Kidney (tissue), 14 donors: Measurements from ENCODE around the gene MDN1. TPM values are rescaled to one million over a fixed set of nuclear protein-coding genes. Genes with fewer than 3 reads are reported as not detected.

Experiments used
- DNase-seq, 5 donors: peaks; one replicate each; pipeline ENCODE4 v3.0.0-alpha.2; 2013 to 2020
- FAIRE-seq: peaks from 2 replicates; lab custom pipeline; 2012; peaks lifted over from hg19 to GRCh38; lab: Jason Lieb, UNC
- H3K27ac ChIP-seq, 2 donors: one replicate each; pipeline ENCODE4 v1.7.0; 2013; ENCODE audit warnings: low read depth in 2 of 2, low read length in 2 of 2, inconsistent platforms in 1 of 2
- H3K27me3 ChIP-seq: one replicate; pipeline ENCODE4 v1.7.1; 2013; ENCODE audit warnings: low read length, inconsistent platforms; ENCODE audit not compliant: control insufficient read depth, insufficient read depth
- H3K36me3 ChIP-seq, 3 donors: one replicate each; pipeline versions ENCODE4 v1.7.0 to v1.7.1; 2013; ENCODE audit warnings: low read length in 3 of 3, control low read depth in 1 of 3, inconsistent platforms in 1 of 3; ENCODE audit not compliant: insufficient read depth in 3 of 3, control insufficient read depth in 2 of 3
- H3K4me1 ChIP-seq, 3 donors: one replicate each; pipeline versions ENCODE4 v1.7.0 to v1.7.1; 2013; ENCODE audit warnings: low read length in 3 of 3, inconsistent platforms in 1 of 3, low read depth in 1 of 3; ENCODE audit not compliant: control insufficient read depth in 2 of 3, insufficient read depth in 2 of 3
- H3K4me3 ChIP-seq, 3 donors: one replicate each; pipeline versions ENCODE4 v1.7.0 to v1.8.1; 2013; ENCODE audit warnings: low read length in 3 of 3, control low read depth in 1 of 3, inconsistent platforms in 1 of 3
- H3K9ac ChIP-seq, 3 donors: one replicate each; pipeline versions ENCODE4 v1.7.0 to v1.7.1; 2013; ENCODE audit warnings: low read length in 3 of 3, control low read depth in 1 of 3, inconsistent platforms in 1 of 3
- H3K9me3 ChIP-seq, 3 donors: one replicate each; pipeline versions ENCODE4 v1.7.0 to v1.7.1; 2013; ENCODE audit warnings: low read length in 3 of 3, control low read depth in 1 of 3, inconsistent platforms in 1 of 3; ENCODE audit not compliant: control insufficient read depth in 2 of 3, insufficient read depth in 1 of 3
- intact Hi-C: fragments of 100-400 bp; cut with DNase I; formaldehyde crosslinking; loops from one replicate; pipeline ENCODE4 v1.11.1; 2022
- polyA plus RNA-seq: library from polyadenylated mRNA; stranded (reverse); fragments of 350-450 nt; fragmentation: Illumina TruSeq; extraction: RNeasy Lipid Tissue Mini Kit (QIAGEN cat#74804); gene quantifications from one replicate; pipeline ENCODE4 v1.2.3, GENCODE V29; 2014; ENCODE audit warnings: low read depth, low replicate concordance; ENCODE audit not compliant: insufficient read depth
- total RNA-seq: library from RNA; stranded (reverse); fragmentation: NEBNext Ultra II Directional; extraction: Animal tissue kit (Norgen Biotek cat#: 25700); gene quantifications from one replicate; pipeline ENCODE4 v1.2.1, GENCODE V29; 2021
- TF ChIP-seq, protein P1 (sequence below): IDR thresholded peaks from 3 replicates; pipeline ENCODE4 v1.5.1; 2012; ENCODE audit warnings: mild to moderate bottlenecking, moderate library complexity, borderline replicate concordance; ENCODE audit not compliant: insufficient read depth; ENCODE audit errors: extremely low read depth
- donor health status: control.
- donor health status: control.
- donor health status: control.
- donor health status: control.
- donor health status: control.
- donor health status: DM: yes; HTN: yes; CAD: no.
- donor health status: Normal renal cell carcinoma (clear cell type).

The MDN1 gene
- total and polyA plus RNA-seq, 2 donors from 2014 or later: 19.4 to 34.9 TPM

DNA sequence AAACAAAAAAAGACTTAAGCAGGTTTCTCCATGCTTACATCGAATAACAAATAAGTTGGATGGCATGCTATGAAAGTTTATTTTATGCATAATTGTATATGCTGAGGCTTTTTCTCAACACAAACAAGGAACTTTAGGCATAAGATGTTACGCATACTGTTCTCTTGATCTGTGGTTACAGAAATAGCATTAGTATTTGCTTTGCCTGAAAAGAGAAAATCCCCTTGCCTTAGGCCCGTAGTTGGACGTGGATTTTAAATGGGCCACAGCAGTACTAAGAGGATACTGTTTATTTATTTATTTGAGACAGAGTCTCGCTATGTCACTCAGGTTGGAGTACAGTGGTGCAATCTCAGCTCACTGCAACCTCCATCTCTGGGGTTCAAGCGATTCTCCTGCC lies 200.0 kb downstream of the MDN1 start:
- intact Hi-C loops: loop anchor here (10.0 kb wide), 1 partner anchor 185 kb away; the partner anchor contains the start of gene ANKRD6
- no peaks in the 10 kb centered on the region for H3K4me1 ChIP-seq
- no peaks in the 10 kb centered on the region for H3K27me3 ChIP-seq
- TF ChIP-seq, protein P1, sequence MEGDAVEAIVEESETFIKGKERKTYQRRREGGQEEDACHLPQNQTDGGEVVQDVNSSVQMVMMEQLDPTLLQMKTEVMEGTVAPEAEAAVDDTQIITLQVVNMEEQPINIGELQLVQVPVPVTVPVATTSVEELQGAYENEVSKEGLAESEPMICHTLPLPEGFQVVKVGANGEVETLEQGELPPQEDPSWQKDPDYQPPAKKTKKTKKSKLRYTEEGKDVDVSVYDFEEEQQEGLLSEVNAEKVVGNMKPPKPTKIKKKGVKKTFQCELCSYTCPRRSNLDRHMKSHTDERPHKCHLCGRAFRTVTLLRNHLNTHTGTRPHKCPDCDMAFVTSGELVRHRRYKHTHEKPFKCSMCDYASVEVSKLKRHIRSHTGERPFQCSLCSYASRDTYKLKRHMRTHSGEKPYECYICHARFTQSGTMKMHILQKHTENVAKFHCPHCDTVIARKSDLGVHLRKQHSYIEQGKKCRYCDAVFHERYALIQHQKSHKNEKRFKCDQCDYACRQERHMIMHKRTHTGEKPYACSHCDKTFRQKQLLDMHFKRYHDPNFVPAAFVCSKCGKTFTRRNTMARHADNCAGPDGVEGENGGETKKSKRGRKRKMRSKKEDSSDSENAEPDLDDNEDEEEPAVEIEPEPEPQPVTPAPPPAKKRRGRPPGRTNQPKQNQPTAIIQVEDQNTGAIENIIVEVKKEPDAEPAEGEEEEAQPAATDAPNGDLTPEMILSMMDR: no peak
- peaks cover 0 to 8% (median 7%) of the 10 kb centered on the region in 3 donors for H3K36me3 ChIP-seq
- FAIRE-seq (no peak), DNase-seq (no peak)
- no peaks in the 10 kb centered on the region for H3K9me3 ChIP-seq
- no peak overlapping the region for H3K9ac ChIP-seq
- H3K4me3 ChIP-seq: no peak overlapping the region
- no peak overlapping the region for H3K27ac ChIP-seq

DNA sequence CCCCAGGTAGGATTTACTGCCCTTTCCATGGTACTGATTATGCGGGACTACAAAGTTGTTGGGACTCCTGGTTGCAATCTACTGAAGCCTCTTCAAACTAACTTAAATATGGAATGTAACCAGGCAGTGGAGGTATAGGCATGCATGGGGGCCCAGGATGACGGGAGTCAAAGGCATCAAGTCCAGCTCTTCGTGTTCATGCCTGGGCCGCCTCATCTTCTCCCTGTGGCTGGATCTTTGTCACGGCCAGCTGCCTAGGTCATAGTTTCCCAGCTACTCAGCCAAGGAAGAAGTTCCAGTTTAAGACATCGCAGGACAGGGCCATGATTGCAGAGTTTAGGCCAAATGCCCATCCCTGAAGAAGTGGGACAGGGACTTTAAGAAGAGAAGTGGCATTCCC lies 201.6 kb downstream of the MDN1 start:
- H3K9ac ChIP-seq: no peak overlapping the region
- H3K4me3 ChIP-seq: no peak overlapping the region
- TF ChIP-seq, protein P1: no peak
- H3K27me3 ChIP-seq: no peaks in the 10 kb centered on the region
- peaks cover 0 to 3% (median 0%) of the 10 kb centered on the region in 3 donors for H3K36me3 ChIP-seq
- H3K4me1 ChIP-seq: no peaks in the 10 kb centered on the region
- no peaks in the 10 kb centered on the region for H3K9me3 ChIP-seq
- DNase-seq (no peak), FAIRE-seq (no peak)
- intact Hi-C loops: loop anchor here (10.0 kb wide), 1 partner anchor 183 kb away; the partner anchor contains the start of gene ANKRD6
- H3K27ac ChIP-seq: no peak overlapping the region

DNA sequence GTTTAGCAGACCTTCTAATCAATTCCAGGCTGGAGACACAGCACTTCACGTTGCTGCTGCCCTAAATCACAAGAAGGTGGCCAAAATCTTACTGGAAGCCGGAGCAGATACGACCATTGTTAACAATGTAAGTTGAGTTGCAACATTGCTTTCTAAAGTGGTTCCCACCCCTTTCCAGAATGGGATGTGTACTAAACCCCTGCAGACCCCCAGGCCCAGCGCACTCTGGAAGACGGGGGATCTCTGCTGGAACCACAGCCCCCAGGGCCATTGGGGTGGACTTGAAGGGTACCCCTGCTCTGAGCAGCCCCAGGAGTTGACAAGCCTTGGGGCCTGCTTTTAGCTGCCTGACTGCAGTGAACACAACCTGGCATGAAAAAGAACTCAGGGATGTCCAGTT lies 203.1 kb downstream of the MDN1 start:
- no peaks in the 10 kb centered on the region for H3K9me3 ChIP-seq
- no peak overlapping the region for H3K9ac ChIP-seq
- H3K4me3 ChIP-seq: no peak overlapping the region
- DNase-seq: no peak
- no peaks in the 10 kb centered on the region for H3K27me3 ChIP-seq
- intact Hi-C loops: loop anchor here (10.0 kb wide), 1 partner anchor 182 kb away; the partner anchor contains the start of gene ANKRD6
- no peaks in the 10 kb centered on the region for H3K4me1 ChIP-seq
- FAIRE-seq: no peak
- H3K27ac ChIP-seq: no peak overlapping the region
- peaks cover 0 to 3% (median 0%) of the 10 kb centered on the region in 3 donors for H3K36me3 ChIP-seq
- TF ChIP-seq, protein P1: no peak

DNA sequence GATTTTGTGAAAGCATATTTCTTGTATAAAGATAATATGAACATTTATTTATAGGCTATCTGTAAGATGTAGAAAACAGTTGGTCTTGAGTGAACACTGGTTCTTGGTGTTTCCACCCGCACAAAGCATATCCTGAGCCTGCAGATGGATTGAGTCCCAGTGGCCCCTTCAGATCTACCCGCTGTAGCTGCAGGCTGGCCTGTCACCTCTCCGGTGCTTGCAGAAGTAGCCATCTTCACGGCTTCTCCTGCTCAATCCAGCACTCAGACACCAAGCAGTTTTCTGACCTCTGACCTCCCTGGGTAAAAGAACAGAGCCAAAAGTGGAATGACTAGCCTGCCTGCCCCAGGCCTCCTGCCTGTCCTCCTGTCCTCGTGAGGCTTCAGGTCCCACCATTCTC lies 203.7 kb downstream of the MDN1 start:
- intact Hi-C loops: loop anchor here (10.0 kb wide), 1 partner anchor 181 kb away; the partner anchor contains the start of gene ANKRD6
- Histone ChIP-seq H3K4me3 (no peak overlapping the region), H3K27ac (no peak overlapping the region), H3K36me3 (peaks cover 0 to 3% (median 0%) of the 10 kb centered on the region in 3 donors), H3K9me3 (no peaks in the 10 kb centered on the region), H3K9ac (no peak overlapping the region), H3K4me1 (no peaks in the 10 kb centered on the region), H3K27me3 (no peaks in the 10 kb centered on the region)
- TF ChIP-seq, protein P1: no peak
- DNase-seq: no peak
- no peak for FAIRE-seq
